IMR-90 (cell line): ENCODE results near the gene IFNG. TPM values are rescaled to one million over a fixed set of nuclear protein-coding genes. Genes with fewer than 3 reads are reported as not detected.

Experiments used
- ATAC-seq: fragments of 200-7000 bp; cut with Tn5 transposase; 2 replicates; pipeline ENCODE4 v1.9.1; 2020; ENCODE audit warnings: low read depth, mild to moderate bottlenecking, moderate library complexity
- BruUV-seq: library from RNA; stranded (reverse); fragments of 400-500 nt; replicated peaks from 2 replicates; lab custom pipeline; 2021; lab: Mats Ljungman, UMichigan
- CTCF ChIA-PET: fragments of 300-600 bp; formaldehyde crosslinking; extraction: SDS; loops from one replicate; lab custom pipeline; 2021; ENCODE audit warnings: antibody characterized with exemption; lab: Yijun Ruan, JAX
- POLR2A ChIA-PET: fragments of 300-600 bp; sonication (Branson Sonifier 250); formaldehyde crosslinking; loops from one replicate; lab custom pipeline; 2022; ENCODE audit warnings: antibody characterized with exemption; ENCODE audit not compliant: unreplicated experiment; lab: Charles Lee
- DNase-seq: peaks from one replicate; pipeline ENCODE4 v3.0.0; 2013
- H2AFZ ChIP-seq: replicated peaks from 2 replicates; pipeline ENCODE3; 2013; ENCODE audit warnings: low read length, mild to moderate bottlenecking; ENCODE audit not compliant: poor library complexity
- H2AK5ac ChIP-seq: 2 replicates; pipeline ENCODE4 v1.6.1; 2013; ENCODE audit warnings: low read depth, low read length, inconsistent platforms
- H2AK9ac ChIP-seq: replicated peaks from 2 replicates; pipeline ENCODE3; 2013; ENCODE audit warnings: mild to moderate bottlenecking, low read depth, low read length, moderate library complexity; ENCODE audit not compliant: poor library complexity
- H2BK120ac ChIP-seq: 2 replicates; pipeline ENCODE4 v1.6.1; 2013; ENCODE audit warnings: low read depth, low read length, inconsistent platforms
- H2BK15ac ChIP-seq: 3 replicates; pipeline ENCODE4 v1.6.1; 2013; ENCODE audit warnings: low read depth, low read length, inconsistent platforms
- H2BK20ac ChIP-seq: 2 replicates; pipeline ENCODE4 v1.6.1; 2013; ENCODE audit warnings: low read depth, mild to moderate bottlenecking, inconsistent platforms, low read length, moderate library complexity
- H2BK5ac ChIP-seq: 2 replicates; pipeline ENCODE4 v1.6.1; 2013; ENCODE audit warnings: mild to moderate bottlenecking, low read depth, low read length, inconsistent platforms; ENCODE audit not compliant: poor library complexity, severe bottlenecking
- H3K14ac ChIP-seq: replicated peaks from 2 replicates; pipeline ENCODE4 v1.6.1; 2013; ENCODE audit warnings: low read depth, low read length, inconsistent platforms
- H3K18ac ChIP-seq: 2 replicates; pipeline ENCODE4 v1.6.1; 2013; ENCODE audit warnings: low read depth, low read length, control low read depth
- H3K23ac ChIP-seq: 2 replicates; pipeline ENCODE4 v1.6.1; 2013; ENCODE audit warnings: low read depth, low read length, inconsistent platforms
- H3K27ac ChIP-seq: 2 replicates; pipeline ENCODE4 v1.5.1; 2013; ENCODE audit warnings: mild to moderate bottlenecking, control low read depth, low read length; ENCODE audit not compliant: insufficient read depth
- H3K27me3 ChIP-seq: 2 replicates; pipeline ENCODE4 v1.6.1; 2013; ENCODE audit warnings: low read length; ENCODE audit not compliant: control insufficient read depth, insufficient read depth
- H3K36me3 ChIP-seq: 2 replicates; pipeline ENCODE4 v1.6.1; 2013; ENCODE audit warnings: low read length, mixed read lengths; ENCODE audit not compliant: control insufficient read depth, insufficient read depth
- H3K4ac ChIP-seq: 2 replicates; pipeline ENCODE4 v1.6.1; 2013; ENCODE audit warnings: low read depth, low read length, inconsistent platforms
- H3K4me1 ChIP-seq: 2 replicates; pipeline ENCODE4 v1.6.1; 2013; ENCODE audit warnings: low read length, mixed read lengths; ENCODE audit not compliant: control insufficient read depth, insufficient read depth
- H3K4me2 ChIP-seq: 2 replicates; pipeline ENCODE4 v1.6.1; 2013; ENCODE audit warnings: low read depth, mild to moderate bottlenecking, control low read depth, low read length, moderate library complexity
- H3K4me3 ChIP-seq: 2 replicates; pipeline ENCODE4 v1.5.1; 2013; ENCODE audit warnings: low read depth, mild to moderate bottlenecking, control low read depth, low read length, moderate library complexity; ENCODE audit not compliant: insufficient read depth
- H3K56ac ChIP-seq: 2 replicates; pipeline ENCODE4 v1.6.1; 2013; ENCODE audit warnings: low read length, inconsistent platforms; ENCODE audit not compliant: insufficient read depth; ENCODE audit errors: extremely low read depth
- H3K79me1 ChIP-seq, 2 experiments: 2 replicates each; pipeline ENCODE4 v1.6.1; 2013; ENCODE audit warnings: low read length in 2 of 2, inconsistent platforms in 1 of 2, low read depth in 1 of 2
- H3K9ac ChIP-seq: 2 replicates; pipeline ENCODE4 v1.6.1; 2013; ENCODE audit warnings: low read depth, low read length, control low read depth
- H3K9me1 ChIP-seq: 2 replicates; pipeline ENCODE4 v1.6.1; 2013; ENCODE audit warnings: low read length, inconsistent platforms; ENCODE audit not compliant: insufficient read depth
- H3K9me3 ChIP-seq: 2 replicates; pipeline ENCODE4 v1.6.1; 2013; ENCODE audit warnings: low read length; ENCODE audit not compliant: control insufficient read depth, insufficient read depth
- H4K20me1 ChIP-seq: 2 replicates; pipeline ENCODE4 v1.6.1; 2013; ENCODE audit warnings: low read length, inconsistent platforms; ENCODE audit not compliant: insufficient read depth
- H4K5ac ChIP-seq: 2 replicates; pipeline ENCODE4 v1.6.1; 2013; ENCODE audit warnings: mild to moderate bottlenecking, low read depth, low read length, control low read depth
- H4K8ac ChIP-seq, 2 experiments: 2 replicates each; pipeline ENCODE4 v1.6.1; 2013; ENCODE audit warnings: low read depth in 2 of 2, low read length in 2 of 2, control low read depth in 1 of 2, inconsistent platforms in 1 of 2
- H4K91ac ChIP-seq: 2 replicates; pipeline ENCODE4 v1.6.1; 2013; ENCODE audit warnings: low read depth, low read length, inconsistent platforms; ENCODE audit not compliant: insufficient read depth
- BHLHE40 ChIP-seq: fragments of 150-350 bp; IDR thresholded peaks from 2 replicates; pipeline ENCODE4 v1.6.1; 2016; ENCODE audit warnings: mild to moderate bottlenecking, low read depth, low read length
- MAFK ChIP-seq: IDR thresholded peaks from 2 replicates; pipeline ENCODE4 v1.6.1; 2012; ENCODE audit warnings: low read depth, low read length, improper control_type of control experiment
- MXI1 ChIP-seq: IDR thresholded peaks from 2 replicates; pipeline ENCODE4 v1.6.1; 2012; ENCODE audit warnings: low read depth, mild to moderate bottlenecking, low read length, moderate library complexity, borderline replicate concordance
- RCOR1 ChIP-seq: IDR thresholded peaks from 2 replicates; pipeline ENCODE4 v1.6.1; 2012; ENCODE audit warnings: mild to moderate bottlenecking, low read length, improper control_type of control experiment; ENCODE audit not compliant: insufficient replicate concordance
- WGBS, 2 experiments: methylation state at CpG; one replicate each; pipeline versions ENCODE4 v1.1.5 to v1.1.7; 2013; ENCODE audit warnings: missing lambda C conversion rate in 2 of 2; ENCODE audit not compliant: insufficient read length in 1 of 2; ENCODE audit errors: extremely low coverage in 2 of 2; 5-methylcytosine and 5-hydroxymethylcytosine counted together
- dilution Hi-C: fragments of 300-500 bp; cut with HindIII; formaldehyde crosslinking; loops from one replicate; pipeline ENCODE4 v1.14.3; 2018; ENCODE audit warnings: low sequenced_read_pairs; ENCODE audit not compliant: unreplicated experiment
- in situ Hi-C: fragments of 300-500 bp; cut with MboI; formaldehyde crosslinking; loops from 3 replicates; pipeline ENCODE4 v1.14.3; 2019; ENCODE audit warnings: low sequenced_read_pairs, inconsistent platforms, mixed read lengths
- intact Hi-C: fragments of 100-400 bp; cut with micrococcal nuclease; formaldehyde crosslinking; loops from 2 replicates; pipeline ENCODE4 v1.10.0; 2022
- polyA plus RNA-seq, 3 experiments: library from polyadenylated mRNA; depleted of rRNA; stranded (reverse); fragments of >200 nt; gene quantifications; 2 replicates each; pipeline ENCODE4 v1.2.3, GENCODE V29; 2012; ENCODE audit warnings: low replicate concordance in 1 of 3
- total RNA-seq: library from RNA; depleted of rRNA; stranded (reverse); fragments of >200 nt; gene quantifications from 2 replicates; pipeline ENCODE4 v1.2.3, GENCODE V29; 2012

The IFNG gene
- total and polyA plus RNA-seq, 2 of the 4 experiments (the other 2 are of a cell fraction): not detected

DNA sequence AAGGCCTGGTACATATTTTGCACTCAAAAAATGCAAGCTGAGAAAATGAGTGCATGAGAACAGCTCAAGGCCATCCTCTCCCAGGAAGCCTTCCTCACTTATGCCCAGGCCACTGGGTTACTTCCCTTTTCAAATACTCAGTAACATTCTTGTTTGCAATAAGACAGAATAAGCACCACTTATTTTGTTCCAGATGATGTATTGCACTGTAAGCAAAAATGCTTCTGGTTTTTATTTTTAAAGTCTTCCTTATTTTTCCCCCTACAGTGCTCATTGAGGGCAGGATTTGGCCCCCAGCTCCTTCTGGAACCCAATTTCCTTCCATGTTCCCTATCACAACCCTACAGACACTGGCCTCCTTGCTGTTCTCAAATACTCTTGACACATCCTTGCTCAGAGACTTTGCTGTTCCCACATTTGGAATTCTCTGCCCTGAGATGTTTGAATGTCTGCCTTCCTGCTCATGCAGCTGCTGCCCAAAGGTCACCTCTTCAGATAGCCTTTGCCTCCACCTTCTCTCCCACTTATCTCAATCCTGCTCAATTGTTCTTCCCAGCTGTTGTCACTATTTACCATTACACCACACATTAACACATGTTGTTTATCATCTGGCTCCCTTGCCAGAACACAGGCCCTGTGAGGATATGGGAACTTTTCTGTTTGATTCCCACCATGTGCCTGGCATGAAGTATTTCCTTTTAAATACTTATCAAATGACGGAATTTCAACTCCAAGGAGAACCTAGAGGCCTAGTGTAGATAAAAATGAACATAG is 49.9 kb downstream of the IFNG start:
- no peaks in the 10 kb centered on the region for H3K4me1 ChIP-seq
- WGBS, 2 experiments: no CpG with 5 or more reads among the region's 1 CpG
- no peak overlapping the region for H2AFZ ChIP-seq
- no peaks in the 10 kb centered on the region for H3K36me3 ChIP-seq
- no peak overlapping the region for H4K91ac ChIP-seq
- H3K18ac ChIP-seq: no peak overlapping the region
- no peak overlapping the region for H2AK9ac ChIP-seq
- no peak overlapping the region for H3K14ac ChIP-seq
- no peaks in the 10 kb centered on the region for H3K9me3 ChIP-seq
- no peak overlapping the region for H3K9ac ChIP-seq
- H3K27me3 ChIP-seq: no peaks in the 10 kb centered on the region; the same call in 1 of the 2 replicates
- no TSS peak for BruUV-seq
- ChIA-PET POLR2A (no interaction called here), CTCF (no interaction called here)
- no peak overlapping the region for H2BK20ac ChIP-seq
- H3K79me1 ChIP-seq: no peaks in the 10 kb centered on the region
- no peak overlapping the region for H2BK5ac ChIP-seq
- H3K27ac ChIP-seq: no peak overlapping the region
- H3K4ac ChIP-seq: no peak overlapping the region
- intact Hi-C loops (no loop called here), in situ Hi-C loops (no loop called here), dilution Hi-C loops (no loop called here)
- TF ChIP-seq BHLHE40 (no peak), RCOR1 (no peak), MAFK (peak; percentile 30; the same call in 1 of the 2 replicates), MXI1 (no peak)
- no peak overlapping the region for H3K56ac ChIP-seq
- H3K4me3 ChIP-seq: no peak overlapping the region
- no peak overlapping the region for H2AK5ac ChIP-seq
- ATAC-seq: no peak
- no peak overlapping the region for H4K8ac ChIP-seq
- H4K5ac ChIP-seq: no peak overlapping the region
- DNase-seq: no peak
- H4K20me1 ChIP-seq: no peaks in the 10 kb centered on the region
- H3K9me1 ChIP-seq: no peaks in the 10 kb centered on the region
- no peak overlapping the region for H3K23ac ChIP-seq
- H2BK120ac ChIP-seq: no peak overlapping the region
- H3K4me2 ChIP-seq: no peak overlapping the region
- H2BK15ac ChIP-seq: no peak overlapping the region
